Amniotic stem cell (primary cell): ENCODE results near the gene SHLD1.
"Not testable (repeated sequence)": the region's sequence is repeated elsewhere in the genome, so short reads cannot be mapped to it uniquely, and the experiment has no call there.

Source experiments
- DNase-seq: peaks from one replicate; lab custom pipeline; 2025; lab: John Stamatoyannopoulos, UW

The SHLD1 gene, protein sequence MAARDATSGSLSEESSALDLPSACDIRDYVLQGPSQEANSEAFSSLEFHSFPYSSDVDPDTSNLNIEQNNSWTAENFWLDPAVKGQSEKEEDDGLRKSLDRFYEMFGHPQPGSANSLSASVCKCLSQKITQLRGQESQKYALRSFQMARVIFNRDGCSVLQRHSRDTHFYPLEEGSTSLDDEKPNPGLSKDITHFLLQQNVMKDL

DNA sequence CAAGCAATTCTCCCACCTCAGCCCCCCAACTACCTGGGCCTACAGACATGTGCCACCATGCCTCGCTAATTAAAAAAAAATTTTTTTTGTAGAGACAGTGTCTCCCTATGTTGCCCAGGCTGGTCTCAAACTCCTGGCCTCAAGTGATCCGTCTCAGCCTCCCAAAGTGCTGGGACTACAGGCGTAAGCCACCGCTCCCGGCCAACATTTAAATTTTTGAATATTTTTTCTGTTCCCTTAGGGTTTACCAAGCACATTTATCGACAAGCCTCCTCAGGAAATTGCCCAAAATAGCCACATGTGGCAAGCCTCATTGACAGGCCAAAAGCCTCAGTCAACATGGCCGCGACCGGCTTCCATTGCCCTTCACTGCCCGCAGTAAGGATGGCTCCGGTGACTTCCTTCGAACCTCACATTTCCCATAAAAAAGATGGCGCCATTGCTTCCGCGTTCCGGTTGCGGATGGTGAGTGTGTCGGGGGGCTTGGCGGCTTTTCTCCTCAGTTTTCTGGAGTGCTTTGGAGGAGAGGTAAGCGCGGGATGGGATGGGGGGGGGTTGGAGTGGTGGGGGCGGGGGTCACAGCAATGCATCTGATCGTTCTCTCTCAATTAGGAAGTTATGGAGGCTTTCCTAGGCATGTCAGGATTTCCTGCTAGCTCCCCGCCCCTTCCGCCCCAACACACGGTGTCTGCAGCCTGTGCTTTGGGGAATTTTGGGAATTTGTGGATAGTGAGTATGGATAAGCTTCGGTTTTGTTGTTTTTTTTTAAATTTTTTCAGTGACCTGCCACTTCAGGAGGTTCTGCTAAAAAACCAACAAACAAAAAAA is at the start of gene SHLD1:
Gene SHLD1 (plus strand): TSS at position 450 of the 828 bp plus-strand sequence. CDS start 22,465 bp downstream, outside the sequence.
- peak; percentile 70 for DNase-seq

DNA sequence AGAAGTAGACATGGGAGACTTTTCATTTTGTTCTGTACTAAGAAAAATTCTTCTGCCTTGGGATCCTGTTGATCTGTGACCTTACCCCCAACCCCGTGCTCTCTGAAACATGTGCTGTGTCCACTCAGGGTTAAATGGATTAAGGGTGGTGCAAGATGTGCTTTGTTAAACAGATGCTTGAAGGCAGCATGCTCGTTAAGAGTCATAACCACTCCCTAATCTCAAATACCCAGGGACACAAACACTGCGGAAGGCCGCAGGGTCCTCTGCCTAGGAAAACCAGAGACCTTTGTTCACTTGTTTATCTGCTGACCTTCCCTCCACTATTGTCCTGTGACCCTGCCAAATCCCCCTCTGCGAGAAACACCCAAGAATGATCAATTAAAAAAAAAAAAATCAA is 47.9 kb upstream of the SHLD1 start:
- DNase-seq: not testable (repeated sequence)

DNA sequence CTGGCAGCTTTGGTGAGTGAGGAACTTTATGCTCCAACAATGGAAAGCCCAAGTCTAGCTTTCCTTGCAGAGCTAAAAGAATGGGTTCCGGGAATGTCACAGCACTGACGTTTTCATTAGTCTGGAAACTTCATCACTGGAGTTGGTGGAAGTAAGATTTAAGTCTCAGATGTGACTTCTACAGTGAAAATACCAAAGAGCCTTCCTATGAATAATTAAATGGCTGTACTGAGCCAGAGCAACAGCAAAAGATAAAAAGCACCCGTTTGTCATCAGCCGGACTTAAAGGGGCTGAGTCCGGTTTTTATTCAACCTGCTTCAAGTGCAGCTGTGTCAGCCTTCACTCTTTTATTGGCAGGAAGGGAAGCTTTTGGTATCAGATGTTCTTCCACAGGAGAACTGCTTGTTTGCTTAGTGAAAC is 46.5 kb upstream of the SHLD1 start:
- no peak for DNase-seq

DNA sequence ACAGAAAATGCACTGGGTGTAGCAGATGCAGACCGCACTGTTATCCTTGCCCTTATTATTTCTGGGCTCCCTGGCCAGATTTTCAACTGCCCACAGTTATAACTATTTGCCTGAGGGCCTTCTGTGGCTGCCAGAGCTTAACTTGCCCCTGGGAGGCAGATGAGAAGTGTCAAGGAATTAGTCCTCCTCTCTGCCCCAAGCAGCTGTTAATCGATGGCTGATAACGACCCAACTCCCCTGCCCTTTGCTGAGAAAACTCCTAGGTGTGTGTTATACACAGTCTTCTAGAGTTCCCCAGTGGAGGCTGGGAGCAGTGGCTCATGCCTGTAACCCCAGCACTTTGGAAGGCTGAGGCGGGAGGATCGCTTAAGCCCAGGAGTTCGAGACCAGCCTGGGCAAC is 44.4 kb upstream of the SHLD1 start:
- no peak for DNase-seq

DNA sequence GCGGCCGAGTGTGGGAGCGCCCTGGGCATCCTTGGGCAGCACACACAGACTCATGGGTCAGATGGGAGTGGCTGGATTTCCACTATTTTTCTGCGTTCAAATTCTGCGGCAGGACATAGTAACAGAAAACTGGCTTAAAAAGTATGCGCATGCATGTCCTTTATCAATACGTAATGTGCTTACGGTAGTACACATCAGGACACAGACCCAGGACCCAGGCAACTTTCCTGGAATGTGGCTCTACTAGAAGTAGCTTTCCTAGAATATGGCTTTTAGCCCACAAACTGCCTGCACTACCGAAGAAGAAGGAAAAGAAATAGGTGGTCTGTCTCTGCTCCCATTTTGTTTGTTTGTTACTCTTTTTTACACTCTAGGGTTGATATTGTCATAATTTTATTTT is 43.4 kb upstream of the SHLD1 start:
- no peak for DNase-seq

DNA sequence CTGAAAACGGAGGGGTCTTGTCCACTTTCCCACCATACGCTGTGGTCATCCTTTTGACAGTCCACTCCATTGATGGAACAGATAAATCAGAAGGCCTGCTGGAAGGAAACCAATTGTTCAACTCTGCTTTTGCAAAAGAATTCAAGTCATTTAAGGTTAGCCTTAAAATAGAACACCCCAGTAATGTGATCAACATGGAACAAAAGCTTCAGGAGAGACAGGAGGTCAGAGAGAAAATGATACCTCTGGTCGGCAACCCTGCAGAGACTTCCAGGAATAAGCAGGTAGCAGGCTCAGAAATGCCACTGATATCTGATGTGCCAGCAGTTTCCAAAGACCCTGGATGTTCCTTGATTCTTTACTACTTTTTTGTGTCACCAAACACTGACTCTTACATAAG is 39.6 kb upstream of the SHLD1 start:
- DNase-seq: no peak

DNA sequence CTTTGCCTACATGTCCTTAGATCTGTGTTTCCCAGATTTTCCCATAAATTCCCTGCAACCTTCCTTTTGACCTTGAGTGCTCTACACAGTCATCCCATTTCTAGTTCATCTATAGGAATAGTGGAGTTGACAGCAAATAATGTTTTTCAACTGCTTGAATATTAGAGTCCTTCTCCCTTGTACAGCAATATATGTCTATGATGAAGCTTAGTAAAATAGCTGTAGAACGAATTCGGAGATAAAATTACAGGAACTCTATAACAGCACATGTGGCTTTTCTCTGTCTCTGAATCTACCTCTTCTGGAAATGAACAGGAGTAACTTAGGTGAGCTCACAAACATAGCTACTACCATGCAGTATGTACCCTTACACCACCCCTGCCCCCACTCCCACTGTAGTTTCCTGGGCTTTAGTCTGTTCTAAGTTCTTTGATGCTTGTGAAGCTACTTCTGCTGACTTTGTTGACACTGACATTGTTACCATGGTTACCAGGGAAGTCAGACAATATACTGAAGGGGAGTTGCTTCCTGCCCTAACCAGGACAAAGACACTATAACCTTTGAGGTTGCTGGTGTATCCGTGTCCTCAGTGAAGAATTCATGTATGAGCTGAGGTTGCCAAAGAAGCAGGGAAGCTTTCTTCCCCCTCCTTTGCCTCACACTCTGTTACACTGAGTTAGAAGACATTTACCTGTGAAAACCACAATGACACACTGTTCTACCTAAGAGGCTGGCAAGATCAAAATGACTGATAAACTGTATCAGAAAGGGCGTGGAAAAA is 35.8 kb upstream of the SHLD1 start:
- DNase-seq: no peak

DNA sequence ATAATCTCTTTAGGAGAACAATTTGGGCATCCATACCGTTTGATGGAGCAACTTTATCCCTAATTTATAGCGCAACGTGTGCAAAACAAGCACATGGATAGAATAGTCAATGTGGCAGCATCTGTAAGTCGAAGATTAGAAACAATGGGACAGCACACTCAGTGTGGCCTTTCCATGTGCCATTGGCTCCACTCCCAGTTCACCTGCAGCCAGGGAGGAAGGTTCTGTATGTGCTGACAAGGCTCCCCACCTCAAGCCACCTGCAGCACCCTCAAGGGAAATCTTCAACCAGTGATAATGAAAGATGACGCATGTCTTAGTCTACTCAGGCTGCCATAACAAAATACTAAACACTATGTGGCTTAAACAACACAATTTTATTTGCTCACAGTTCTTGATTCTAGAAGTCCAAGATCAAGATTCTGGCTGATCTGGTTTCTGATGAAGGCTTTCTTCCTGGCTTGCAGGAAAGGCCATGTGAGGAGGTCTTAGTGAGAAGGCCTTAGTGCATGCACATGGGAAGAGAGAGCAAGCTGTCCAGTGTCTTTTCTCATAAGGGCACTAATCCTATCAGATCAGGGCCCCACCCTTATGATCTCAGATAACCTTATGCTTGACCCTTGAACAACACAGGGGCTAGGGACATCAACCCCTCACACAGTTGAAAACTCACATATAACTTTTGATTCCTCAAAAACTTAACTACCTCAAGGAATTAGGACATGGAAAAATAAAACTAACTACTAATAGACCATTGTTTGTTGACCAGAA is 34.9 kb upstream of the SHLD1 start:
- no peak for DNase-seq

DNA sequence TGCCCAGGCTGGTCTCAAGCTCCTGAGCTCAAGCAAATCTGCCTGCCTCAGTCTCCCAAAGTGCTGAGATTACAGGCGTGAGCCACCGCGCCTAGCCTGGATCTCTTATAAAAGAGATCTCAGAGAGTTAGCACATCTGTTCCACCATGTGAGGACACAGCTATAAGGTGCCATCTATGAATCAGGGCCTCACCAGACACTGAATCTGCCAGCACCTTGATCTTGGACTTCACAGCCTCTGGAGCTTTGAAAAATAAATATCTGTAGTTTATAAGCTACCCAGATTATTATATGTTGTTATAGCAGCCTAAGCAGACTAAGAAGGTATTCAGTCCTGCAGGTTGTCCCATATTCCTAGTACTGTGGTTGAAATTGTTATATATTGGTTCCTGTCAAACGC is 33.2 kb upstream of the SHLD1 start:
- no peak for DNase-seq

DNA sequence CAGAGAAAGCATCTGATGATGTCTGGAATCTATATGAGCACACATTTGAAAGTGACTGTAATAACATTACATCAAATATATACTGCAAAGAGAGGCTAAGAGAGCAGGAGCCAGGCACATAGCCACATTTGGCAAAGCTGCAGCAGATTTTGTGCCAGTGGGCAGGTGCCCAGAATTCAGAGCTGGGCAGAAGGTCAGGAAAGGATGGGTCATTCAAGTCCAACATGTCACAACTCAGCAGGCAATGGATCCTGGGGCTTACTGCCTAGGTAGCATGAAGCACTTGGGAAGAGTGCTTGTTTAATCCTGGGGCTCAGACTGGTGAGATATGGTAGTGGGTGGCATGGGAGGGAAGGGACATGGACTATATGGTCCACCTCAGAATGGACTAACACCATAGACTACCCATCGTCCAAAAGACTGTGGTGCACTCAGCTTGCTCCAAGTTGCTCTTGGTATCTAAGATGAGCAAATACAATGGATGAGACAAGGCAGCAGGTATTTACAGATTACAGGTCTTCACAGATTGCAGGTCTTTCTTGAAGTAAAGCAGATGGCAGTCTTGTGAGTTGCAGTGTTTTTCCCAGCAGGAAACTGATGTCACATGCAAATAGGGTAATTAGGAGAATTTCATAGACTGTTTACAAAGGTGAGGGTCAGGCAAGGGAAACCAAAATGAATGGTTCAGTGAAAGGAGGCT is 31.2 kb upstream of the SHLD1 start:
- no peak for DNase-seq

DNA sequence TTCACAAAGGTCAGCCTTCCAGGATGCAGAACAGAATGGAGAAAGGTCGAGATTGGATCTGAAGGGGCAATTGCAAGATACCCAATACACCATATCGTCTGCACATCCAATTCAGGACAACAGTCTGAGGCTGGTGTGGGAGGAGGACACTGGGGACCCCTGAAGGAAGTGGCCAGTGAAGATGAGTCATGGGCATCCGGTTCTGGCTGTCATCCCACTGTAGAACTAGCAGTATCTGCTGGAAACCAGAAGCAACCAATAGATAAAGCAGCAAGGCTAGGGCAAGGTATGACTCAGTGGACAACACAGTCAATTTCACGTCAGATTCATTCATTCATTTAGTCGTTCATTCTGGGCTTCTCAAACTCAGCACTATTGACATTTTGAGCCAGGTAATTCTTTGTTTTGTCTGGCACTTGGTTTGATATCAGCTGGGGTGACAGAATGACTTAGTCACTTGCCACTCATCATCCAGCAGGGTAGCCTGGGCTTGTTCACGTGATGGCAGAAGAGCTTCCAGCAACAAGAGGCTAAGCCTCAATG is 30.3 kb upstream of the SHLD1 start:
- DNase-seq: no peak

DNA sequence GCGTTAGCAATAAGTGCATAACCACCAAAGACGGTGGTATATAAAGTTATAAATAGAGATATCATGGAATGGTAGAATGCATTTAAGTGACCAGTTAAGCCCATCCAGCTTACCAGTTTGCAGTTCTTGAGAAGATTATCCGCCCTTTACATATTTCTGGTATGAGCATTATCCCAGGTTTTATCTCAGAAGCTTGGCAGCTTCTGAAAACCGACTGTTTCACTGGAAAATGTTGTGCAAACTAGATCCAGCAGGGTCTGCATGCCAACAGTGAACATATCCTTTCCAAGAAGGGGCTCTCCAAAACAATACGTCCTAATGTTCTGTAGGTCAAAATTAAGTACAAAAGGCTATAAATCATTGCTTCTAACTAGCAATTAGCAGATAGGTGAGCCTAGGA is 29.5 kb upstream of the SHLD1 start:
- DNase-seq: no peak

DNA sequence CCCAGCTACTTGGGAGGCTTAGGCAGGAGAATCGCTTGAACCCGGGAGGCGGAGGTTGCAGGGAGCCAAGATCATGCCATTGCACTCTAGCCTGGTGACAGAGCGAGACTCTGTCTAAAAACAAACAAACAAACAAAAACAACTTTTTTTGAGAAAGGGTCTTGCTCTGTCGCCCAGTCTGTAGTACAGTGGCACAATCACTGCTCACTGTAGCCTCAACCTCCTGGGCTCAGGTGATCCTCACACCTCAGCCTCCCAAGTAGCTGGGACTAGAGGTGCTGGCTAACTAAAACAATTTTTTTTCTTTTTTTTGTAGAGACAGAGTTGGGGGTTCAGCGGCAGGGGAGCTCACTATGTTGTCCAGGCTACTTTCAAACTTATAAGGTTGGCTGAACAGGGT is 28.8 kb upstream of the SHLD1 start:
- DNase-seq: not testable (repeated sequence)

DNA sequence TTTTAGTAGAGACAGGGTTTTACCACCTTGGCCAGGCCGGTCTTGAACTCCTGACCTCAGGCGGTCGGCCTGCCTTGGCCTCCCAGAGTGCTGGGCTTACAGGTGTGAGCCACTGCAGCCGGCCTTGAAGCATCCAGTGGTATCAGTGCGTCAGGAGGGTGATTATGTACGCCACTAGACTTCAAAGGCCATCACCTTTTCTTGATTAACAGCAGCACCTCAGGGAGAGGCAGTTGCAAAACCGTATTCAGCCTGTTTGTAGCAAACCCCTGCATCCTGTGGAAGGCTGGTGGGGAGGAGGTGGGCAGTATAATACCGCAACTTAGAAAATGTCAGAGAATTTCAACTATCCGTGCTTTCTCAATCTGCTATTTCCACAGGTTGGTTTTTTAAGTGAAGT is 27.3 kb upstream of the SHLD1 start:
- DNase-seq: no peak

DNA sequence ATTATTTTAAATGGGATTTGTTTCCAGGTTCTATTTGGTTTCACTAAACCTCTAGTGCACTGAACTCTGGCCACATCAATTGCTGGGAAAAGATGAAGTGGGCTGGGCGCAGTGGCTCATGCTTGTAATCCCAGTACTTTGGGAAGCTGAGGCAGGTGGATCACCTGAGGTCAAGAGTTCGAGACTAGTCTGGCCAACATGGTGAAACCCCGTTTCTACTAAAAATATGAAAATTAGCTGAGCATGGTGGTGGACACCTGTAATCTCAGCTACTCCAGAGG is 25.1 kb upstream of the SHLD1 start:
- DNase-seq: not testable (repeated sequence)

DNA sequence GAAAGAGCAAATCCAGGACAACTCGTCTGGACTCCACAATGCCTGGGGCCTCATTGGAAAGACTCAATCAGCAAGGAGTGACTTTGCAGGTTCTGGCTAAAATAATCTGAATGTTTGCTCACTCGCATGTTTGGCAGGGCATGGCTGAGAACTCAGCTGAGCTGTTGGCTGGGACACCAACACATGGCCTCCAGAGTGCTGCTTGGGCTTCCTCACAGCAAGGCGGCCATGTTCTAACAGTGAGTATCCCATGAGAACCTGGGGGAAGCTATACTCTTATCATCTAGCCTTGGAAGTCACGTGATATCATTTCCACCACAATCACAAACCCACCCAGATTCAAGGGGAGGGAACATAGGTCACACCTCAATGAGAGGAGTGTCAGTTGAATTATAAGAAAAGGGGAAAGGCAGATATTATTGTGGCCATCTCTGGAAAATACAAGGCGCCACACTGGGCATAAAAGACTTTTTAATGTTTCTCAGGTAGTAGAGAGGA is 23.1 kb upstream of the SHLD1 start:
- no peak for DNase-seq

DNA sequence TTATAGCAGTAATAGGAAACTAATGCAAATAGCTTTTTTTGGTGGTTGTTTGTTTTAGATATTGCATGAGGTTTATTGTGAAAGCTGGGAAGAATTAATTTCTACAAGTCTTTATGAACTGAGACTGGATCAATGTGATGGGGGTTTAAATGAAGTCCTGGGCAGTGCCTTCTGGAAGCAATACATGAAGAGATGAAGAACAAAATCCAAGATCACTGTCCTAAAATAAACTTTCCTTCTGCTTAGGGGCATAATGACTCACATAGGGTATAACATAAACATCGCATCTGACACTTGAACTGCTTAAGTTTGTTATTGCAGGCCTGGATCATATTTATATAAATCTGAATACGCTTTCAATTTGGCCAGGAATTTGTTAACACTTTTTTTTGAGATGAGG is 20.9 kb upstream of the SHLD1 start:
- no peak for DNase-seq

DNA sequence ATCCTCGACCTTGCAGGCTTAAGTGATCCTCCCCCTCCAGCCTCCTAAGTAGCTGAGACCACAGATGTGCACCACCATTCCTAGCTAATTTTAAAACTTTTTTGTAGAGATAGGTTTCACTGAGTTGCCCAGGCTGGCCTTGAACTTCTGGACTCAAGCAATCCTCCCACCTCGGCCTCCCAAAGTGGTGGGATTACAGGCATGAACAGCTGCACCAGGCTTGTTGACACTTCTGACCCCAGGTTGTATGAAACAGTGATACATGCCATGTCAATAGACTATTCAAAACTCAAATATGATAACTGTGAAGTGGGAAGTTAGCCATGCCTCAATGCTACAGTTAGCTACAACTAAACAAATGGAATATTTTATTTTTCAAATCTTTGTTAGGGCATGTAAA is 20.1 kb upstream of the SHLD1 start:
- DNase-seq: no peak

DNA sequence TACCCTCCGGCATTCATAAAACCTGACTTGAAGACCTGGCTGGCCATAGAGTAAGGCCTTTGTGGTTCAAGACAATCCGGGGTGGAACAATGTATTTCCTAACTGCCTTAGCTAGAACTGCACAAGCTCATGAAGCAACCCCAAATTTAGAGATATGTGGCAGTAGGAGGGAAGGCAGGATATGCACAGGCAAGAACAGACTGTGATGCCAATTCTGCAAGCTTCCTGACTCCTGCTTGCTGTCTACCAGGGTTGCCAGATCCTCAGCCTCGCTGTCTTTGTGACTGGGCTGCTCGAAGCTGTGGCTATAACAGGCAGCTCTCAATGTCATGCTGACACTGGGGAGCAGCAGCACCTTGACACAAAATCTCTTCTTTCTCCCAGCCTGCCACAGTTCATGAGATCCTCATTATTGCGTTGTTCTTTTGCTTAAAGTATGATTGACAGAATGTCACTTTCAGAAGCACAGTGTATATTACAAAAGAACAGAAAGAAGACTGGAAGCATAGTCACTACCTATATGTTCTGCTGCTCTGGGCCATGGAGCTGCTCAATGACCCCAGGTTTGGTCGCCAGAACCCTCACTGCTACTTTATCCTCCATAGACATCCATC is 18.3 kb upstream of the SHLD1 start:
- DNase-seq: no peak

DNA sequence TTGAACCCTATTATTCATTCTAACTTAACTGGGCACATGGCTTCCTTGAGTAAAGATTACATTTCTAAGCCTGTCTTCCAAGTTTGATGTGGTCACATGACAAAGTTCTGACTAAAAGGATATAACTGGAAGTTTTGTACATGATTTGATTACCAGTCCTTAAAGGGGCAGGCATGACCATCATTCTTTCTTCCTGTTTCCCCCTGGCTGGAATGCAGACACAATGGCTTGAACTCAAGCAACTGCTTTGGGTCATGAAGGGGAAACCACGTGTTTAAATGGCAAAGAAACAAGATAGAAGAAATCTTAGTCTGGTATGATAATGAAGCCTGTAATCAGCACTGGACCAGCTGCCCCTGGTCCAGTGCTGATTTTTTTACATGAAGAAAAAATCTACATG is 15.6 kb upstream of the SHLD1 start:
- no peak for DNase-seq
